AG09309 (cell line): ENCODE measurements around the gene CSTF2T.

Experiments
- DNase-seq: peaks from one replicate; pipeline ENCODE4 v3.0.0-alpha.2; 2010; ENCODE audit warnings: low read depth
- H3K4me3 ChIP-seq: 2 replicates; pipeline ENCODE4 v1.5.1; 2011; ENCODE audit warnings: mild to moderate bottlenecking, low read depth, low read length, moderate library complexity; ENCODE audit not compliant: control insufficient read depth
- CTCF ChIP-seq: IDR thresholded peaks from 2 replicates; pipeline ENCODE4 v1.5.1; 2011; ENCODE audit warnings: mild to moderate bottlenecking, low read depth, low read length, inconsistent platforms; ENCODE audit not compliant: insufficient read depth, control insufficient read depth; ENCODE audit errors: missing control alignments

CSTF2T gene

DNA sequence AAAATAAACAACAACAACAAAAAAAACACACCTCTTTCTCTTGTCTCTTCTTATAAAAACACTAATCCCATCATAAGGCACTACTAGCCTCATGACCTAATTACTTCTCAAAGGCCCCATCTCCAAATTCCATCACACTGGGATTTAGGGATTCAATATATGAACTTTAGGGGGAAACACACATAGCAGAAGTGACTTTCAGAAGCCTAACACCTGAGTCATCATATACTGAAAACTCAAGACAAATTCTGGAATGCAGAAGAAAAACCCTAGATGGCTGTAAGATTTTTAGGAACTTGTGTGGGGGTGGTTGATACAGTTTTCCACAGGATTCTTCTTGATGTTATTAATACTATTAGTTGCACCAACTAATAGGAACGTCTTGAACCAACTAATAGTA, 33.7 kb upstream of the CSTF2T start:
- TF ChIP-seq CTCF: no peak
- no peak overlapping the region for H3K4me3 ChIP-seq
- DNase-seq: no peak

DNA sequence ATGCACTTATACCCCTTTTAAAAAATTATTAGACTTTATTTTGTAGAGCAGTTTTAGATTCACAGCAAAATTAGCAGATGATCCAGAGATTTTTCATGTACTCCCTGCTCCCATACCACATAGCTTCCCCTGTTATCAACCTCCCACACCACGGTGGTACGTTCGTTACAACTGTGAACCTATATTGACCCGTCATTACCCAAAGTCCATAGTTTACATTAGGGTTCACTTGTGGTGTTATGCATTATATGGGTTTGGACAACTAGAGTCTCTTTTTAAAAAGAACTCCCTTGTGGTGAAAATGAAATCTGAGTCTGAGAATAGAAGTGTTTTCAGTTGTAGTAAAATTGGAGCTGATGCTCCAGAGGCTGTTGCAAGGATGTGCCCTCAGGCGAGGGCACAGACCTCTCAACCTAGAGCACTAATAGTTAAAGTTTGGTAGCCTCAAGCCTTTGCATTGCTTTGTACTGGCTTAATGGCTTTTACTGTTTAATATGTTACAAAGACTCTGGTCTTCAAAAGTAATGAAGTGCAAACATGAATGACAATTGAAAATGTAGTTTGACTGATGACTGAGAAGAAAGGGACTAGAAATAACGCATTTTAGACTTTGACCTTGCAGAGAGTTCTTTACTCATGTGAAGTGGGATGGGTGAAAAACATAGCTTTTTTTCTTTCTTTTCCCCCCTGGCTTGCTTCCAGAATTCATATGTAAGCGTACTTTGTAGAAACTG, 30.6 kb upstream of the CSTF2T start:
- no peak overlapping the region for H3K4me3 ChIP-seq
- no peak for TF ChIP-seq CTCF
- no peak for DNase-seq

DNA sequence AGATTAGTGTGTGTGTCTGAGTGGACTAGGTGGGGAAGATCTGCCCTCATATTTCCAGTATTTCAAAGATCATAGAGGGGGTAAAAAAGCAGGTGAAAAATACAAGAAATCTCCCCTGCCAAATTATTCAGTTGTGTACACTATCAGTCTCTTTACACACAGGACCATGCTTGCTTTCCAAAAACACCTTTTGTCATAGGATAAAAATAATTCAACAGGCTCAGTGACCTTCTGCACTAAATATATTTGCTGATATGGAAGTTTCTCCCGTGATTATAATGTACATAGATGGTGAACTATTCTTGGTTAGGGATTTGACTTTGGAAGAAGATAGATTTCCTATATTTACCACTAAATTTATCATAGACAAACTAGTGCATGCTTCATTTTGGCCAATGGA, 24.6 kb upstream of the CSTF2T start:
- TF ChIP-seq CTCF: no peak
- H3K4me3 ChIP-seq: no peak overlapping the region

DNA sequence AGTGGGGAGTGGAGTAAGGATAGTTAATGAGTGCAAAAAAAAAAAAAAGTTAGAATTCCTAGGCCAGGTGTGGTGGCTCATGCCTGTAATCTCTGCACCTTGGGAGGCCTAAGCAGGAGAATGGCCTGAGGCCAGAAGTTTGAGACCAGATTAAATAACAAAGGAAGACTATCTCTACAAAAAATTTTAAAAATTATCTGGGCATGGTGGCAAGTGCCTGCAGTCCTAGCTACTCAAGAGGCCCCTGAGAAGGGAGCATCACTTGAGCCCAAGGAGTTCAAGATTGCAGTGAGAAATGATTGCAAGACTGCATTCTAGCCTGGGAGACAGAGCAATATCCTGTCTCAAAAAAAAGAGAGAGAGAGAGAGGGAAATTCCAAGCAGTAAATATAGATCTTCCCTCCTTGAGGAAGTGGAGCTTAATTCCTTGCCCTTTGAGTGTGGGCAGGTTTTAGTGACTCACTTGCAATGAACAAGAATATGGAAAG, 19.5 kb upstream of the CSTF2T start:
- TF ChIP-seq CTCF: no peak
- peak; percentile 59 for DNase-seq
- no peak overlapping the region for H3K4me3 ChIP-seq

More for the DNA sequence above, 24.6 kb upstream of the CSTF2T start:
- DNase-seq: no peak

GRCh38 chr10:51716981-51717380, 17.6 kb upstream of the CSTF2T start:
- TF ChIP-seq CTCF: no peak
- no peak for DNase-seq
- H3K4me3 ChIP-seq: no peak overlapping the region

GRCh38 chr10:51711519-51711891, 12.1 kb upstream of the CSTF2T start:
- DNase-seq: no peak
- no peak overlapping the region for H3K4me3 ChIP-seq
- no peak for TF ChIP-seq CTCF

- TF ChIP-seq CTCF: no peak
- DNase-seq: no peak
- H3K4me3 ChIP-seq: no peak overlapping the region
These were observed 10.1 kb upstream of the CSTF2T start for GRCh38 chr10:51709324-51709972.
